GM18907 (cell line): Measurements from ENCODE around the gene UBR3.
"Not testable (repeated sequence)": the region's sequence is repeated elsewhere in the genome, so short reads cannot be mapped to it uniquely, and the experiment has no call there.

Experiments
- ATAC-seq: cut with Tn5 transposase; IDR thresholded peaks from one replicate; pipeline ENCODE4 v1.9.1; 2021; ENCODE audit warnings: mild to moderate bottlenecking, moderate library complexity; ENCODE audit not compliant: unreplicated experiment

Gene UBR3

GRCh38 chr2:169945515-169945914 lies 118.3 kb downstream of the UBR3 start:
- ATAC-seq, result no peak

GRCh38 chr2:169946092-169946491 lies 118.8 kb downstream of the UBR3 start:
- ATAC-seq, result no peak

GRCh38 chr2:169946546-169946945 lies 119.3 kb downstream of the UBR3 start:
- no peak for ATAC-seq

- ATAC-seq, result no peak
Measured at GRCh38 chr2:169955940-169956339, 128.7 kb downstream of the UBR3 start.

- ATAC-seq, result not testable (repeated sequence)
Measured at GRCh38 chr2:169957219-169957618, 130.0 kb downstream of the UBR3 start.

- ATAC-seq, result no peak
Measured at GRCh38 chr2:169961911-169962310, 134.7 kb downstream of the UBR3 start.

GRCh38 chr2:169963786-169964185 lies 136.5 kb downstream of the UBR3 start:
- ATAC-seq, result no peak

GRCh38 chr2:169964740-169965139 lies 137.5 kb downstream of the UBR3 start:
- no peak for ATAC-seq

- ATAC-seq, result no peak
Measured at GRCh38 chr2:169965495-169965894, 138.2 kb downstream of the UBR3 start.

- no peak for ATAC-seq
Measured at GRCh38 chr2:169966454-169966853, 139.2 kb downstream of the UBR3 start.

- no peak for ATAC-seq
Measured at GRCh38 chr2:169968743-169969142, 141.5 kb downstream of the UBR3 start.

- ATAC-seq, result no peak
Measured at GRCh38 chr2:169975221-169975620, 148.0 kb downstream of the UBR3 start.

- no peak for ATAC-seq
Measured at GRCh38 chr2:169976335-169976851, 149.1 kb downstream of the UBR3 start.

- ATAC-seq, result no peak
Measured at GRCh38 chr2:169977530-169977929, 150.3 kb downstream of the UBR3 start.

GRCh38 chr2:169978402-169979017 lies 151.3 kb downstream of the UBR3 start:
- ATAC-seq, result no peak

GRCh38 chr2:169979025-169979424 lies 151.8 kb downstream of the UBR3 start:
- ATAC-seq, result no peak

GRCh38 chr2:169980001-169980400 lies 152.7 kb downstream of the UBR3 start:
- no peak for ATAC-seq

- no peak for ATAC-seq
Measured at GRCh38 chr2:169980643-169981042, 153.4 kb downstream of the UBR3 start.

GRCh38 chr2:169982929-169983328 lies 155.7 kb downstream of the UBR3 start:
- ATAC-seq, result no peak

GRCh38 chr2:169983506-169983905 lies 156.3 kb downstream of the UBR3 start:
- ATAC-seq, result no peak

GRCh38 chr2:169984145-169984544 lies 156.9 kb downstream of the UBR3 start:
- no peak for ATAC-seq

GRCh38 chr2:169994752-169995151 lies 167.5 kb downstream of the UBR3 start:
- ATAC-seq, result no peak
